Limb (tissue), 2 donors: ENCODE measurements around the gene ZNF101.
"Not testable (repeated sequence)": the region's sequence is repeated elsewhere in the genome, so short reads cannot be mapped to it uniquely, and the experiment has no call there.

Experiments
- DNase-seq, 2 donors: peaks; one replicate each; pipeline ENCODE4 v3.0.0-alpha.2; 2016; ENCODE audit errors: extremely low spot score in 2 of 2

Gene ZNF101

DNA sequence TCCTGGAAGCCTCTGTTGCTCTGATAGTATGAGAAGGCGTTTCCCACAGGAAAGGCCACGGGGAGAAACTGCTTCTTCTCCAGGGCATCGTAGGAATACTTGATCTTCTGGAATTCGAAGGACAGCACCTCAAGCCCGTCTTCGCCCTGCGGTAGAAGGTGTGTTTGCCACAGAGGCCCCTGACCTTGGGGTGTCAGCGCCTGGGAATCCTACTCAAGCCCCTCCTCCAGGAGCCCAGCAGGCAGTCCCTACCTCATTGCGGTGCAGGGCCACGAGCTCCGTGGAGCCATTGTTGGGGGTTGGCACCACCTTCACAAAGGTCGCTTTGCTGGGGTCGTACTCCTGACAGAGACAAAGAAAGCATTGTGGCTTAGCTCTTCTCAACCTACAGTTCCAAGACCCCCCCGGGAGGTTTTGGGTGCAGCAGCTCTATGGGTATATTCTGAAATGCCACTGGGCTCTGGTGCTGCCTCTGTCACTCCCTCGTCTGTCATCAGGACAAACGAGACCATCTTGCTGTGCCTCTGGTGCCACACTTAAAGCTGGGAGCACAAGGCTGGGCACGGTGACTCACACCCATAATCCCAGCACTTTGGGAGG, 8.9 kb upstream of the ZNF101 start:
- no peak for DNase-seq

DNA sequence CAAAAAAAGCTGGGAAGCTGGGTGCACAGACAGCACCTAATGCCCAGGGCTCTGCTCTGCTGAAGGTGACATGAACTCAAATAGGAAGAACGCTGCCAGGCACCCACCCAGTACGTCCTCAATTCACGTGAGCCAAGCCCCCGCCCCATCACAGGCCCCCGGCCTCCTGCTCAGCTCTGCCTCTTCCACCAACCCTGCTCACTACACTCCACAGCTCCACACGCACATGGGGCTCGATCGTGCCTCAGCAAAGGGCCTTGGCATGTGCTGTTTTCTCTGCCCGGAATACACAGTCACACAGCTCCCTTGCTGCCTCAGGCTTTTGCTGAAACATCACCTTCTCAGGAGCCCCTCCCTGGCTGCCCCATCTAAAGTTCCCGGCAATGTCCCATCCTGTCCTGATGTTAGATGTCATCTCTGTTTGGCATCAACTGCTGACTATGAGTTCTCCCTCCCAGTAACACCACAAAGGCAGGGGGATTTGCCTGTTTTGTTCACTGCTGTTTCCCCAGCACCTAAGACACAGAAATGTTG, 7.4 kb upstream of the ZNF101 start:
- DNase-seq, result no peak

DNA sequence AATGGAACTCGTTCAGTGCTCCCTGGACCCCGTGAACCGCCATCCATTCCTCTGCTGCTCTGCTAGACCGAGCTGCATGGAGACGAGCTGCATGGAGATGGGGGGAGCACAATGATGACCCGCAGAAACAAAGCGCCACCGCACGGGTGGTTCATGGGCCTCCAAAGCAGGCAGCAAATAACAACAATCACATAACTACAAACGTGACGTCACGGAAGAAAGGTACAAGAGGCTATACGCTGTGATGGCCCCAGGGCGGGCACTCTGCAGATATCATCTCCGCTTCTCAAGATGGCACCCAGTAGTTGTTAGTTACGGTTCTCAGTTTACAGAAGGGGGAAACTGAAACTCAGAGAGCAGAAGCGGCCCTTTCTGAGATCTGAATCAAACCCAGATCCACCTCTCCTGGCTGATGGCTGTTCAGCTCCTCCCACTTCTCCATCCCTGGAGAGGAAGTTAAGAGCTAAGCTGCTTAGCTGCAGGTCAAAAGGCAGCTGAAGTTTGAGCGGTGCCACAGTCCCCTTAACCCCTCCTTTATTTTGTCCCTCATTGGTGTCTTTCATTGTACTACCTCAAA, 6.9 kb upstream of the ZNF101 start:
- no peak for DNase-seq

DNA sequence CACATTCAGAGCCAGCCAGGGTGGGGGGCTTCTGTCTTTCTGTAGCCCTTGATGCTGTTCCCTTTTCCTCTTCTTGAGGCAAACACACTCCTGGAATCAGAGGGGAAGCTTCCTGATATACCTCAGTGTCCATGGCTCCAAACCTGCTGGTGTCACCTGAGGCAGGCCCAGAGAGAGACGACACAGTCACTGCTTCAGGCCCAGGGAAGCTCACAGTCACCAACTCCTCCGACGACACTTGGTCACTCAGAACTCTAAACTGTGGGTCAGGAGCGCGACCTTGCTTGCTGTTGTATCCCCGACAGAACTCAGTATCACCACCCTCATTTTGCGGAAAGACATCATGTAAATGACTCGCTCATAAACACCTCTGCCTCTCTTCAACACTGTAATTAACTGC, 6.3 kb upstream of the ZNF101 start:
- DNase-seq, result no peak

DNA sequence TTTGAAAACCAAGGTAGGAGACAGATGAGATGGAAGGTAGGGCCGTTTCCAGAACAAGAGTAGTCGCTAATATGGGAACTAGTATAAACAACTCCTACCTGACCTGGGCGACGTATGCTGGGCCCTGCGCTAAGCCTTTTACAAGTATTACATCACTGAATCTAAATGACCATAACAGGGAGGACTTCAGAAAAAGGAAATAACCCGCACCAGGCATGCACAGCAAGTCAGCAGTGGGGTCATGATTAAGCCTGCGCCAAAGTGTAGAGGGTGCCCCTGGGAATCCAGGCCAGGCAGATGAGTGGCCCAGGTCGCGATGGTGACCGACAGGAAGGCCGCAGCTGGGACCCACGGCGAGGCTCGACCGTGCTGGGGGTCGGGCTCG, 5.8 kb upstream of the ZNF101 start:
- no peak for DNase-seq

DNA sequence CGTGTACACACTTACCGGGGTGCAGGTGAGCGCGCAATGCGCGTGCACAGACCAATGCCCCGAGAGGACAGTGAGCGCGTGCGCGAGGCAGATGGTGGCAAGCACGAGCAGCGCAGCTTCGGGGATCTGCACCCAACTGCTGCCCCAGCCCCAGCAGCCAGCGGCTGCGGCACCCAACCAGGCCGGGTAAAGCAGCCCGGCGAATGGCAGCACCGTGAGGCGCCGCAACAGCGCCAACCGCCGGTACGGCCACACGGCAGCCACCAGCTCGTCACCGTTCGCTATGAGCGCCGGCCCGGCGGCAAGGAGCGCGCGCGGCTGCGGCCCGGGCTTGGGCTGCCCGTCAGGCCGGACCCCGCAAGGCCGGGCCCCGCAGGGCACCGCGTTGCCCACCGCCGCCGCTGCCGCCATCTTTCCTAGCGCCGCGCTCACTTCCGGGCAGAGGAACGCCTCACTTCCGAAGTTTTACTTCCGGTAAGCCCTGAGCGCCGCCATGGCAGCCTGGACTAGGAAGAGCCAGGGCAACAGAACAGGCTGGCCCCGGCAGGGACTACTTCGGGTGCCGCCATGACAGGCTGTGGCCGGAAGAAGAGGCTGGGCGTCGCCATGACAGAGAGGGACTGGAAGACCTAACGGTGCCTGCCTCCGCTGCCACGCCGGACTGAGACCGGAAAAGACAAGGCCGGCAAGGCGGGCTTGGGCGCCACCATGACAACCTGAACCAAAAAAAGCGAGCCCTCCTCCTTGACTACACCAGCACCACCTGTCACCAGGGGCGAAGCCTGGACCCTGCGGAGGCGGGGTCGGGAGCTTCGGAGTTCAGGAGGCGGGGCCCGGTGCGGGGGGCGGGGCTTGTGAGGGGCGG, 5.2 kb upstream of the ZNF101 start, which contains the start of gene ATP13A1:
ATP13A1 (minus strand) TSS at position 421 of the 865 bp plus-strand sequence; CDS start at position 411, 10 bp downstream.
- DNase-seq, result peak; percentile 96 to 98

DNA sequence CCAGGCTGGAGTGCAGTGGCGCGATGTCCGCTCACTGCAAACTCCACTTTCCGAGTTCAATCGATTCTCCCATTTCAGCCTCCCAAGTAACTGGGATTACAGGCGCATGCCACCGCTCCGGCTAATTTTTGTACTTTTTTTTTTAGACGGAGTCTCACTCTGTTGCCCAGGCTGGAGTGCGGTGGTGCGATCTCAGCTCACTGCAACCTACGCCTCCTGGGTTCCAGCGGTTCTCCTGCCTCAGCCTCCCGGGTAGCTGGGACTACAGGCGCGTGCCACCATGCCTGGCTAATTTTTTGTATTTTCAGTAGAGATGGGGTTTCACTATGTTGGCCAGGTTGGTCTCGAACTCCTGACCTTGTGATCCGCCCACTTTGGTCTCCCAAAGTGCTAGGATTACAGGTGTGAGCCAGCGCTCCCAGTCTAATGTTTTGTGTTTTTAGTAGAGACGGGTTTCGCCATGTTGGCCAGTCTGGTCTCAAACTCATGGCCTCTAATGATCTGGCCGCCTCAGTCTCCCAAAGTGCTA, 3.2 kb upstream of the ZNF101 start:
- DNase-seq, result peak in 1 of 2 donors; percentile 3

DNA sequence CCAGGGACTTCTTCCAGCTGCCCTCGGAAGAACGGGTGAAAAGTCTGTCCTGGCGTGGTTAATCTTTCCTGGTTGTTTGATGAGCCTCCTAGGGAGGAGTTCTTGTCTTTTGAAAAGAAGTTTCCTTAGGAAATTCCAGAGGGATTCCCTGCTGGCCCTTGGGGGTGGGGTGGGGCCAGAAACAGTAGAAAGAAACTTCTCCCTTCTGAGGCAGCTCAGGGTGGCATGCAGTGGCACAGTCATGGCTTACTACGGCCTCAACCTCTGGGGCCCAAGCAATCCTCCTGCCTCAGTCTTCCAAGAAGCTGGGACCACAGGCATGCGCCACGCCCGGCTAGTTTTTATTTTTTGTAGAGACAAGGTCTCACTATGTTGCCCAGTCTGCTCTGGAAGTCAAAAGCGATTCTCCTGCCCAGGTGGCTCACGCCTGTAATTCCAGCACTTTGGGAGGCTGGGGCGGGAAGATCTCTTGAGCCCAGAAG, 1.5 kb downstream of the ZNF101 start:
- no peak for DNase-seq

DNA sequence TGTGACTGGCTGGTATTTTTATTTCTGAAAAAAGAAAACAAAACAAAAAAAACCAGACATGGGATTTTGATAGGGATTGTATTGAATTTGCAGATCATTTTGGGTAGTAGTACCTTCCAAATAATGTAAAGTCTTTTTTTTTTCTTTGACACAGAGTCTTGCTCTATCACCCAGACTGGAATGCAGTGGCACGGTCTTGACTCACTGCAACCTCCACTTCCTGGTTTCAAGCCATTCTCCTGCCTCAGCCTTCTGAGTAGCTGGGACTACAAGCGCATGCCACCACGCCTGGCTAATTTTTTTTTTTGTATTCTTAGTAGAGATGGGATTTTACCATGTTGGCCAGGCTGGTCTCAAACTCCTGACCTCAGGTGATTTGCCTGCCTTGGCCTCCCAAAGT, 4.2 kb downstream of the ZNF101 start:
- DNase-seq, result no peak

DNA sequence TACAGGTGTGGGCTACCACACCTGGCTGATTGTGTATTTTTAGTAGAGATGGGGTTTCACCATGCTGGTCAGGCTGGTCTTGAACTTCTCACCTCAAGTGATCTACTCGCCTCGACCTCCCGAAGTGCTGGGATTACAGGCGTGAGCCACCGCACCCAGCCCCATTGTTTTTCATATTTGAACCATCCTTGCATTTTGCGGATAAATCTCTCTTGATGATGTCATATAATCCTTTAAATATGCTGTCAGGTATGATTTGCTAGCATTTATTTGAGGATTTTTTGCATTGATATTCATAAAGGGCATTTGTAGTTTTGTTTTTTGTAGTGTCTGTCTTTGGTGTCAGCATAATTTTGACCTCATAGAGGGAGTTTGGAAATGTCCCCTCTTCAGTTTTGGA, 5.7 kb downstream of the ZNF101 start:
- DNase-seq, result no peak

DNA sequence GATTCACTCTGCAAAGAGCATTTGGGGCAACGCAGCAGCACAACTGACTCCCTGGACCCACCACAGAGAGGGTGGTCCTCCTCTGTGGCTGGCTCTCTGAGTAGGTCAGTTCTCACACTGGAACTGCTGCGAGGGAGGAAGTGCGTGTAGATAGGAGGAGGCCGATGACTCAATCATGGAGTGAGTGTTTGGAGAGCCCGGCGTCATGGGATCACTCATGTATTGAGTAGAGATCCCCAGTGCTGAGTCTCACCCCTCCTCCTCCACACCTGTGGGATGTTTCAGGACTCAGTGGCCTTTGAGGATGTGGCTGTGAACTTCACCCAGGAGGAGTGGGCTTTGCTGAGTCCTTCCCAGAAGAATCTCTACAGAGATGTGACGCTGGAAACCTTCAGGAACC, 8.9 kb downstream of the ZNF101 start:
- DNase-seq, result no peak

DNA sequence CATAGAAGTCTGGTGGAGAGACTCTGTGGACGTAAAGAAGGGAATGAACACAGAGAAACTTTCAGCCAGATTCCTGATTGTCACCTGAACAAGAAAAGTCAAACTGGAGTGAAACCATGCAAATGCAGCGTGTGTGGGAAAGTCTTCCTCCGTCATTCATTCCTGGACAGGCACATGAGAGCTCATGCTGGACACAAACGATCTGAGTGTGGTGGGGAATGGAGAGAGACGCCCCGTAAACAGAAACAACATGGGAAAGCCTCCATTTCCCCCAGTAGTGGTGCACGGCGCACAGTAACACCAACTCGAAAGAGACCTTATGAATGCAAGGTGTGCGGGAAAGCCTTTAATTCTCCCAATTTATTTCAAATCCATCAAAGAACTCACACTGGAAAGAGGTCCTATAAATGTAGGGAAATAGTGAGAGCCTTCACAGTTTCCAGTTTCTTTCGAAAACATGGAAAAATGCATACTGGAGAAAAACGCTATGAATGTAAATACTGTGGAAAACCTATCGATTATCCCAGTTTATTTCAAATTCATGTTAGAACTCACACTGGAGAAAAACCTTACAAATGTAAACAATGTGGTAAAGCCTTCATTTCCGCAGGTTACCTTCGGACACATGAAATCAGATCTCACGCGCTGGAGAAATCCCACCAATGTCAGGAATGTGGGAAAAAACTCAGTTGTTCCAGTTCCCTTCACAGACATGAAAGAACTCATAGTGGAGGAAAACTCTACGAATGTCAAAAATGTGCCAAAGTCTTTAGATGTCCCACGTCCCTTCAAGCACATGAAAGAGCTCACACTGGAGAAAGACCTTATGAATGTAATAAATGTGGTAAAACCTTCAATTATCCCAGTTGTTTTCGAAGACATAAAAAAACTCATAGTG, 10.8 kb downstream of the ZNF101 start:
- no peak for DNase-seq

DNA sequence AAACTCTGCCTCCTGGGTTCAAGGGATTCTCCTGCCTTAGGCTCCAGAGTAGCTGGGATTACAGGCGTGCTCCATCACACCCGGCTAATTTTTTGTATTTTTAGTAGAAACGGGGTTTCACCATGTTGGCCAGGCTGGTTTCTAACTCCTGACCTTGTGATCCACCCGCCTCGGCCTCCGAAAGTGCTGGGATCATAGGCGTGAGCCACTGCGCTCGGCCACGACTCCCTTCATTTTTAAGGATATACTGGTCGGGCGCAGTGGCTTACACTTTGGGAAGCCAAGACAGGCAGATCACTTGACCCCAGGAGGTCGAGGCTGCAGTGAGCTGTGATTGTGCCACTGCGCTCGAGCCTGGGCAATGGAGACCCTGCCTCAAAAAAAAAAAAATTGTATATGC, 17.5 kb downstream of the ZNF101 start:
- DNase-seq, result not testable (repeated sequence)

DNA sequence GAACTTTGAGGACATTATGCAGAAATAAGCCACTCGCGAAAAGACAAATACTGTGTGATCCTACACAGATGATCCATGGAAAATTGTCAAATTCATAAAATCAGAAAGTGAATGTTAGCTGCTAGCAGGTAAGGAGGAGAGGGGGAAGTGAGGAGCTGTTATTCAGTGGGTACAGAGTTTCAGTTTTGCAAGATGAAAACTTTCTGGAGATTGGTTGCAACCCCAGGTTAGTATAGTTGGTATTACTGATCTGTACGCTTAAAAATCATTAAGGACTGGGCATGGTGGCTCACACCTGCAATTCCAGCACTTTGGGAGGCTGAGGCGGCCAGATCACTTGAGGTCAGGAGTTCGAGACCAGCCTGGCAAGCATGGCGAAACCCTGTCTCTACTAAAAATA, 17.9 kb downstream of the ZNF101 start:
- no peak for DNase-seq

DNA sequence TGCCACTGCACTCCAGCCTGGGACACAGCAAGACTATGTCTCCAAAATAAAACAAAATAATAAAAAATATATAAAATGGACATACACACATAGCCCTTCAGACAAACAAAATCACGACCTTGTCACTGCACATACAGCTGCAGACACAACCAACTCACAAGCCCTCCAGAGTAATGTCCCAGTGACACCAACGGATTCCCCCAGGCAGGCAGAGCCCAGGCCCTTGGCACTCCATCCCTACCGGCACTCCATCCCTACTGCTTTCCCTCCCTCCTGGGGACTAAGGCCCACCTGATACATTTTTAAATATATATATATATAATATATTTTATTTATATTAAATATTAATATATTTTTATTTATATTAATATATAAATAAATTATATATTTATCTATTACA, 18.5 kb downstream of the ZNF101 start:
- no peak for DNase-seq

DNA sequence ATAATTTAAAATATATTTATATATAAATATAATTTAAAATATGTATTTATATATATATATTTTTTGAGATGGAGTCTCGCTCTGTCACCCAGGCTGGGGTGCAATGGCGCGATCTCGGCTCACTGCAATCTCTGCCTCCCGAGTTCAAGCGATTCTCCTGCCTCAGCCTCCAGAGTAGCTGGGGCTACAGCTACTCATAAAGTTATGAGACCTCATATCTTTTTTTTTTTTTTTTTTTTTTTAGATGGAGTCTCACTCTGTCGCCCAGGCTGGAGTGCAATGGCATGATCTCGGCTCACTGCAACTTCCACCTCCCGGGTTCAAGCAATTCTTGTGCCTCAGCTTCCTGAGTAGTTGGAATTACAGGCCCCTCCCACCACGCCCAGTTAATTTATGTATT, 20.4 kb downstream of the ZNF101 start:
- not testable (repeated sequence) for DNase-seq

DNA sequence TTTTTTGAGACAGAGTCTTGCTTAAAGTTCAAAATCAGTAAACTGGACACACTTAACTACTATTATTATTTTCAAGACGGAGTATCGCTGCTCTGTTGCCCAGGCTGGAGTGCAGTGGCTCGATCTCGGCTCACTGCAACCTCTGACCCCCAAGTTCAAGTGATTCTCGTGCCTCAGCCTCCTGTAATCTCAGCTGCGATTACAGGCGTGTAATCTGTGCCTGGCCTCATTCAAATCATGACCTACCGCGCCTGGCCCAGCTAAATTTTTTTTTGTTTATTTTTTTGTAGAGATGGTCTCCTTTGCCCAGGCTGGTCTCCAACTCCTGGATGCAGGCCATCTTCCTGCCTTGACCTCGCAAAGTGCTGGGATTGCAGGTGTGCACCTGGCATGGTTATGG, 23.0 kb downstream of the ZNF101 start:
- no peak for DNase-seq

DNA sequence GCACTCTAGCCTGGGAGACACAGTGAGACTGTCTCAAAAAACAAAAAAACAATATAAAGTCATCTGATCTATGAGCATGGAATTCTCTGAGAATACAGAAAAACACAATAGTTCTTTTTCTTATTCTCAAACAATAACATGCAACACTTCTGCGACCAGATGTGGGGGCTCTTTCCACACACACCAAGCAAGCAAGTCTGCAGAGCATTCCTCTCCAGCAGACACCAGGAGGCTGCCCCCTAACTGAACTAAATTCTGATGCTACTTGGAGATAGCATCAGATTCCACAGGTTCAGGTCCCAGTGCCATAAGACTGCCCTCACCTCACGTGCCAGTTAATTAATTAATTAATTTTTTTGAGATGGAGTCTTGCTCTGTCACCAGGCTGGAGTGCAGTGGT, 27.7 kb downstream of the ZNF101 start:
- DNase-seq, result no peak

DNA sequence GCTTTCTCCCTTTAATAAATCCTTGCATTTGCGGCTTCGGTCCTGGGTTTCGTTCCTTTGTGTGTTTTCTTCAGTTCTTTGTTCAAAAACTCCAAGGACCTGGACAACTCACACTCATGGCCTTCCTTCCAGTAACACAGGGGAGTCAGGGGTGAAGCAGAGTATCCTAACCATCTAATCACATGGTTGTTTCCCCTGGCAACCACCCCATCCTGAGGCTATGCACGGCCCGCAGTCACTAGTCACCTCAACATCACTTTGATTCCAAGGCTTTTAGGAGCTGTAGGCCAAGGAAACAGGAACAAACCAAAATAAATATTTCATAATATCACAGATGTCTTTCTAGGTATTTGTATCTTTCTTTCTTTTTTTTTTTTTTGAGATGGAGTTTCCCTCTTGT, 28.9 kb downstream of the ZNF101 start:
- no peak for DNase-seq

DNA sequence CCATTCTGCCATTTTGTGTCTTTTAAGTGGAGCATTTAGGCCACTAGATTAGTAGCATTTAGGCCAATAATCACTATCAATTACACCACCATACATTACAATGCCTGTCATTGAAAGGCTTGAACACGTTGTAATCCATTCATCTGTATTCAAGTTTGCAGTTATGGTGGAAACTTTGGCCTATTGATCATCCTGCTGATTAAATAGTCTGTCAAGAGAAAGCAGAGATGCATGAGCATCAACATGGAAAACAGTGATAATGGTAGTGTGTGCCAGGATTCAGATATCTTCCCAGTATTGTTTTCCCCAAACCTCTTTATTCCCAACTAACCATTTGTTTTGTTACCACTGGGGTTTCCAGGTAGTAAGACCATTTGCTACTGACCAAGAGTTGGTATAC, 31.9 kb downstream of the ZNF101 start:
- not testable (repeated sequence) for DNase-seq

DNA sequence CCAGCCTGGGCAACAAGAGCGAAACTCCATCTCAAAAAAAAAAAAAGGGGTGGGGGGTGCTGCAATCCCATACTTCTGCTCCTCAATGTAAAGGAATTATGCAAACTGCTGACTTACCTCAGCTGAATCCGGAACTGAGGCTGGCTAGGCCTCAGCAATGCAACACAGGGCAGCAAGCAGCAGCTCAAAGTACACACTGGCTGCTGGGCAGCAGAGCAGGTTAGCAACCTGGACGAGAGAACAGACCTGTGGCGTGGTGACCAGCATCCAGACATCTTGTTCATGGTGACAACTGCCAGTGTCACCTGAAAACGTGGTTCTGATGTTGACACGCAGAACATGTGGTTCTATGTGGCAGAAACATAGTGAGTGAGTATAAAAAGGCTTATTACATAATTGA, 36.2 kb downstream of the ZNF101 start:
- no peak for DNase-seq
